GM18517 (cell line): ENCODE measurements around the gene GLRA1.

Experiments used
- ATAC-seq: cut with Tn5 transposase; IDR thresholded peaks from one replicate; pipeline ENCODE4 v1.9.1; 2021; ENCODE audit warnings: mild to moderate bottlenecking, moderate library complexity; ENCODE audit not compliant: unreplicated experiment

GLRA1 gene

DNA sequence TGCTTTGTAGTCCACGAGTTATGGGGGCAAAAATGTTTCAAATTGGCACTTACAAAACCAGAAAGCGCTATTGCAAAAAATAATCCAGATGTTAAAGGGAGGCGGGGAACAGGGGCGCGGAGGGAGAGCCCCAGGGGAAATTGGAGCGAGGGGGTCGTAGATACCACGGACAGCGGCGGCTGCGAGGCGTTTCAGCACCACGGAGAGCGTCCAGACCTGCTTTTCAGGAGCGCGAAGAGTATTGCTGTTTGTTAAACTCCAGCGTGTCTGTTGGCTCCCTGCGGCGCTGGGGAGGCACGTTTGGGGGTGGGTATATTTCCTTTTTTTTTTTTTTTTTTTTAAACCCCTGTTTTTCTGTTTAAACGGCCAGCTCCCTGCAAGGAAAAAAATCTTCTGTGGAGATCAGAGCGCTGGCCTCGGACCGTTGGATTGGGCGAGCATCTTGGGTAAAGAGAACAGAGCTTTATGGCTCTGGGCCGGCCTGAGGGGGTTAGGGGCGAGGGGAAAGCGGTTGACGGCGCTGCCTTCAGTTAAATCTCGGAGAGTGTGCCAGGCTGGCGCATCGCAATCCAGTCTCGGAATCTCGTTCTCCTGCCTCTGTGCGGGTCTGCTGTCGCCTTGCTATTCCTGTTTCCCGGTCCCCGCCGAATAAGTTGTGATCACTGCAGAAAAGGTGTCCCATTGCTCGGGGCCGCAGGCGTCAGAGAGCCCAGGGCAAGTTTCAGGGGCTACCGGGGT is at the start of gene GLRA1:
Gene GLRA1, minus strand, starts transcription at position 288 of the 738 bp plus-strand sequence. CDS start 302 bp downstream, outside the sequence.
- ATAC-seq = no peak

DNA sequence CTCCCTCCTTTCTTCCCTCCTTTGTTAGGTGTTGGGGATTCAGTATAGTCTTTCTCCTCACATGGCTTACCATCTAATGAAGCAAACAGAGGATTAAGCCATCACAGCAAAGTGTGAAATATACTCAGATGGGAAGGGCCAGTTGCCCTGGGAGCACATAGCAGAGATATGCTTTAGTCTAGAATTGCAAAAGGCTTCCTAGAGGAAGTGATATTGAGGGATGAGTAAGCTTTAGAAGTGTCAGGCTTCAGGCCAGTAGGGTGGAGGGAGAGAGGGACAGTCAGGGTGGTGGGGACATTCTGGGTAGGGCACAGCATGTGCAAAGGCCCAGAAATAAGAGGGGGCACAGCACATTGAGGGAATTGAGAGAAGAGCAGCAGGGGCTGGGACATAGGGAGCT is 46.2 kb upstream of the GLRA1 start:
- ATAC-seq = no peak

DNA sequence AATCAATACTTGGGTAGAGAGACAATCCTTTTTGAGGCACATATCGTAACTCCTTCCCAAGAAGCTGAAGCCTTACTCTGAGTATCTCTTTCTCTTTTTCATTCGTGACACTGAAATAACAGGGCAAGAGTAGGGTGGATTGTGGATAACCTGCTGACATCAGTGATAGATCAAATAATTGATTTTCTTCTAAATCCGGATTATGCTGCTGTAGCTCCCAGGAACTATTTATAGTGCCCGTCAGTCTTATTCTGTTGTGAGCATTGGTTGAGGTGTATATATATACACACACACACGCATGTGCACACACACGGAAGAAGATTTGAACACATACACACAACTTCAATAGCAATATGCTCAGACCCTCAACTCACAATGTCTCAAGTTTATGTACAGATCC is 43.2 kb upstream of the GLRA1 start:
- ATAC-seq = no peak

DNA sequence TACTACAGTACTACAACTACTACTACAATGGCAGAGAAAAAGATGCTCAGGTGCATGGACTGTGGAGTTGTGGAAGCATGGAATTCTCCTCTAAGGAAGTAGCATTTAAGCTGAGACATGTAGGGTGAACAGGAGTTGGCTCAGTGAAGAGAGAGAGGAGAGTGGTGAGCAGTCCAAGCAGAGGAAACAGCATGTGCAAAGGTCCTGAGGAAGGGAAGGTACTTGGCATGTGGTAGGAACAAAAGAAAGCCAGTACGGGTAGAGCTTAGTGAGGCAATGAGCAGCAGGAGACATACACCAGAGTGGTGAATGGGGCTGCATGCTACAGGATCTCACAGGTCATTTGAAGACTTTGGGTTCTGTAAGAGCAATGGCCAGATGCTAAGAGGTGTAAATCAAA is 41.4 kb upstream of the GLRA1 start:
- no peak for ATAC-seq

DNA sequence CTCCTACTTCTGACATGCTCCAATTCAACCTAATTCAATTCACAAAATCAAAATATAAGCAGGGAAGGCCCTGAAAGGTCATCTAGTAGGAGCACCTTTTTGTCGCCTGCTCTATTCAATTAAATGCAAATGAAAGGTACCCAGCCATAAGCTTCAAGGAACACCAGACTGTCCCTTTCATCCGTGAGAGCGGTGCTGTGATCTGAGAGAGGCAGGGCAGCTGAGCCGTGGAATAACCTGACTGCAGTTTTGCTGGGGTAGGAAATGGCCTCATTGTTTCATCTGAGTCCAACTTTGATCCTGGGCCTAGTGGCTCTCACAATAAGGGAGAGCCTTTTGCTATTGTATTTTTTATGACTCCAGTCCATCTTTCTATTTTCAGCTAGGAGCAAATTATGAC is 39.8 kb upstream of the GLRA1 start:
- ATAC-seq = no peak

DNA sequence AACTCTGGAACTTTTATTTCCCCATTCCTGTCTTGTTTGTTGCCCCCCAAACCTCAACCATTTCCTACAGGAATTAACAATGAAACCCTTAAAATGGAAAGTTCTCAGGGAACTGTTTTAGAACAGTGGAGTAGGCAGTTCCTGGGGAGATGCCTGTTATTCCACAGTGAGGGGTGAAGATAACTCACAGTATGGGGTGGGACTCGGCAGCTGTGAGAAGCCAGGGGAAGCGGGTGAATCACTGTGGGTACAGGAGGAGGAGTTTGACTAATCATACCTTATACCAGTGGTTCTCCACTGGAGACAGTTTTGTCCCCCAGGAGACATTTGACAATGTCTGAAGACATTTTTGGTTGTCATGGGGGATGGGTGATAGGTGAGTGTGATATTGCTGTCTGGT is 36.9 kb upstream of the GLRA1 start:
- ATAC-seq = no peak

DNA sequence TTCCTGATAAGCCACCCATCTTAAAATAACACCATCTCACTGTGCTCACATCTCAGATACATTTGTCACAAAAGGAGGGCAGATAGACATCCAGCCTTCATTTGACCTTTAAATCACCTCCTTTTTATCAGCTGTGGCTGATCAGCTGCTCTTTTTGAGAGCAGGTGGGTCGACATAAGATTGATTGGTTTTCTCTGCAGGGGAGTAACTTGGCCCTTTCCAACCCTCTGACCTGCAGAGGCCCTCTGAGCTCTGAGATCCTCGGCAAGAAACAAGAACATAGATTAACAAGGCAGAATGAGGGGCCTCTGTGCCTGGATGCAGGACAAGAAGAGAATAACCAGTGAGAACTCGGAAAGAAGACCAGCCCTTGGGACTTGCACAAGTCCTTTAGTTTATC is 33.5 kb upstream of the GLRA1 start:
- ATAC-seq = no peak

DNA sequence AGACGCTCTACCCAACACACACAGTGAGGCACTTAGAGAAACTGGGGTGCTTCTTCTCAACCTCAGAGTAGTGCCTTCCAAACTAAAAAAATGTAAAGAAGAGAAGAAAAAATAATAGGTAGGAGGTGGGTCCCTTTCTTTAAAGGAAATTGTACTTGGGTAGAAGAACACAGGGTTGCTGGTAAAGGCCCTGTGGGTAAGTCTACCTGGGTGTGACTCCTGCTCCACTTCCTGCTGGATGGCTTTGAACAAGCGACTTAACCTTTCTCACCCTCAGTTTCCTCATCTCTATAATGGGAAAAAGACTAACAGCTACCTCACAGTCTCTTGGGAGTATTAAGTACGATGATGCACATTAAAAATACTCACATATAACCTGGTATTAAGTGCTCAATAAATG is 32.1 kb upstream of the GLRA1 start:
- ATAC-seq = no peak

DNA sequence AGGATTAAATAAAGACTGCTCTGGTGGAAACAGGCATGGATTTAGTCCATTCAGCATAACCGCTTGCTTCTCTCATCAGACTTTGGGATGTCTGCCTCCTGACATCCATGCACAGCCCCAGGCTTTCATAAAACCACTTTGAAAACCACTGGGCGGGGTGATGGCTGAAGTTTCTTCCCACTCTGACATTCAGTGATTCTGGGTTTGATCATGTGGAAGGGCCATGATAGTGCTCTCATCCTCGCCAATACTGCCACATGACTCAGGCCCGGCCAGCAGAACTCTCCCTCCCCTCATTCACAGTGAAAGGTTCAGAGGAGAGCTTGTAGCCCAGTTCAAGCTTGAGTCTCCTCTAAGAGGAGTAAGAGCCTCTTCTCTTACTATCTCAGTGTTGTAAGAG is 29.6 kb upstream of the GLRA1 start:
- no peak for ATAC-seq

DNA sequence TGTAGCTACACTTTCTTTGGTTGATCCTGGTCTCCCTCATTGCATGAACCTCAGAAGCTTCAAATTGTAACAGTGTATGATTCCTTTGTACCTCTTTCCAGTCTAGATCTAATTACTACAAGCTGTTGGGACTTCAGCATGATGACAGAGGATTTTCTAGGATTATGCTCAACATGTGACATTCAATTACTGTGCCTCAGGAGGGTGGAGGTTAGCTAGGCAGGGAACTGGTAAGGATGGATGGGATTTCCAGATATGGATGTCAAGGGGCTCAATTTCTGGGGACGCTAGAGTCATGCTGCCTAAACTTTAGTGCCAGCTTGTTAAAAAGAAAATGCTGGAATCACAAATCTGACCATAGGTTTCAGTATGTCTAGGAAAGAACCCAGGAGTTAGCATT is 29.2 kb upstream of the GLRA1 start:
- ATAC-seq = no peak

DNA sequence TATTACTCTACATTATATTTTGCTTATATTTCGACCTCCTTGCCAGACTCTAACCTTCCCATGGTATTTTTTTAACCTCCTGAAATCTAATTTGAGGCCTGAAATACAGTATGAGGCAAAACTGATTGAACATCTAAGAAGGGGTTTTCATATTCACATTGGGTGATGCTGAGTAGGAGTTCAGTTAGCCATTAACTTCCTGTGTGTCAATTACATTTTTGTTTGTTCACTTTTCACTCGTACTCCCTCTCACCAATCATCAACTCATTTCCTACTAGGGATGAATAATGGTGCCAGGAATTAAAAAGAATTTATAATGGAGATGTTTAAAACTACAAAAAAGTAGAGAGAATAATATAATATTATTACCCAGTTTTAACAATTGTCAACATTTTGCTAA is 27.6 kb upstream of the GLRA1 start:
- no peak for ATAC-seq

DNA sequence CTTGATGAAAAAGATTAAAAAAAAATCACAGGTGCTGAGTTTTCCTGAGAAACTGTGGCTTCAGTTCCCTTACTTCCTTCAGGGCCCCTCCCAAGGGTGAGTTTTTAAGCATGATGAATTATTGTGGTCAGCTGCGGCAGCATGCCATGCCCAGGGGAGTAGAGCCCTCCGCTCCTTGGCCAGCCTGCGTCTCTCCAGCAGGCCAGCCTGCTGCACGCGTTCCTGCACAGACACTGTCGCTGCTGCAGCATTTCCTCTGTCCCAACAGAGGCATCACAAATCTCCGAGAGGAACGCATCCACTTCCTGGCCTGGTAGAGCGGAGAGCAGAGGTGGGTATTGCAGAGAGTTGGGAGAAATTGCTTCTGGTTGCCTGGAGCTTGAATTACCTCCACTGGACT is 26.1 kb upstream of the GLRA1 start:
- ATAC-seq = no peak

DNA sequence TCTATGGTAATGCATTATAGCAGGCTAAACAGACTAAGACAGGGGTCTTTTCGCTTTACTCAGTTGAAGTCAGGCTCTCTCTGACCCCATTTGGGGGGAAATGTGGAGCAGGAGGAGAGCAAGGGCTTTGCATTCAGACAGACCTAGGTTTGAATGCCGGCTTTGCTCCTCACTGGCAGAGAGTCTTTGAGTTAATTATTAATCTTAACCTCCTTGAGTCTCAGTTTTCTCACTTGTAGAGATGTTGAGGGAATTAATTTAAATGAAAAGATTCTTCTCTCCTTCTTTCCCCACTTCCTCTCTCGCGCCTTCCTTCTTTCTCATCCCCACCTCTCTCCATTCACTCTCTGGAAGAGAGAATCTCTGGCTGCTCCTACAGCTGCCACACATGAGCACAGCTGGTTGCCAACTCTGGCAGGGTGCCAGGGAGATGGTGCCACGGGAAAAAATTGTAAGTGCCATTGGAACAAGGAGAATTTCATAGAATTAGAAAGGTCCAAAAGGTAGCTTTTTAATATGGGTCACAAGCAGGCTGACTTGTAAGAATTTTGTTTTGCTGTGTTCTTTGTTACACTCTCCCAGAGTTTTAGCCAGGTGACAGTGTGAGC is 25.2 kb upstream of the GLRA1 start:
- no peak for ATAC-seq

DNA sequence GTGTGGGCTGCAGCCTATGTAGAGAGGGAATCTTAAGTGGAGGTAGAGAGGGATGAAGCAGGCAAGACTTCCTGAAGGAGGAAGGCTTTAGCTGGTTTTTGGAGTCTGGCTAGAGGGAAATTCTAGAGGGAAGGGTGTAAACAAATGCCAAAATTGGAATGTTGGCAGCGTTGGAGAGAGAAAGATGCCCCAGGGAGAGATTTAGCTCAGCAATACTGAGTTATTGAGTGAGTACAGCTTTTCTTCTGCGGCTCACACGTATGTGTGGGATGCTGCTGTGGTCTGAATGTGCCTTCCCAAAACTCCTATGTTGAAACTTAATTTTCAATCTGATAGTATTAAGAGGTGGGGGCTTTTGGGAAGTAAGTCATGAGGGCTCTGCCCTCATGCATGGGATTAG is 24.5 kb upstream of the GLRA1 start:
- ATAC-seq = no peak

DNA sequence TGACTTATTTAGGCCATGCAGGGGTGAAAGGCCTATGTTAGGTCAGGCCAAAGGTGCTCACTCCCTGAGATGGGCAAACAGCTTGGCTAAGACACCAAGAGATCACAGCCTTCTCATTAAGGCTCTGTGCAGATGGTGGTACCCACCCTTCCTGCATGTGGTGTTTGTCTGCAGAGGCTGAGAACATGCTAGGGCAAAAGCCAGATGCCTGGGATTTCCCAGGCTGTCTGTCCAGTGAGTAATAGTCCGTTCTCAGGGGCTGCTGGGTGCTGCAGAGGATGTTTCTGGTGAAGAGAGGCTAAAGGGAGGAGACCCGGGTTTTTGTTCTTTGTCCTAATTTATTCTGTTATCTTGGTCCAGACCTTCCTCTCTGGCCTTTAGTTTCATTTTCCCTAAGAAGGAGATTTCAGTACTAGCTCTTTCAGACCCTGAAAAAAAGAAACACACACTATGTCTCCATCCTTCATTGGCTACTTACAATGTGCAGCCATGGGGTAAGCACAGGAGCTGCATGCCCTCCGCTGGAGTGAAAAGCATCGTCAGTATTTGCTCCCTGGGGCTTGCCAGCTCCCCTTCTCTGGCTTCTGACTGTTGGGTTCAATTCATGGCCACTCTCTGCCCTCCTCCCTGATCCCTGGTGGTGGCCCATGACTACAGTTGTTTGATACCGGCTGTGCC is 23.4 kb upstream of the GLRA1 start:
- ATAC-seq = no peak

DNA sequence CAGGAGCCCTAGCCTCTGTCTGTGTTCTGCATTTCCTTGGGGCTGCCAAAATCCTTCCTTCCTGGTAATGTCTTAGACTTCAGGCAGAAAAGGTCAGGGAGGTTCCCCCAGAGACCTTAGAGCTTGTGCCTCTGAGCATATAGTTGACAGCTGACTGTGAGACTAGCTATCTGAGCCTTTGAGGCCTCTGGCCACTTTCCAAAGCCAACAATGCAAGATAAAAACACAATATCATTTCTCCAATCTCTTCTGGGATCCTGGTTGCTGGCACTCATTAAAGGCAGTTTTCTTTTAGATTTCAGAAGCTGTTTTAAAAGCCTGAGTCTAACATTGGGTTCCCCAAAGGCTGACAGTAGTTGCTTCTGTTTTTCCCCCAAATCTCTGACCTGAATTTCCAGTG is 13.2 kb upstream of the GLRA1 start:
- ATAC-seq = no peak

DNA sequence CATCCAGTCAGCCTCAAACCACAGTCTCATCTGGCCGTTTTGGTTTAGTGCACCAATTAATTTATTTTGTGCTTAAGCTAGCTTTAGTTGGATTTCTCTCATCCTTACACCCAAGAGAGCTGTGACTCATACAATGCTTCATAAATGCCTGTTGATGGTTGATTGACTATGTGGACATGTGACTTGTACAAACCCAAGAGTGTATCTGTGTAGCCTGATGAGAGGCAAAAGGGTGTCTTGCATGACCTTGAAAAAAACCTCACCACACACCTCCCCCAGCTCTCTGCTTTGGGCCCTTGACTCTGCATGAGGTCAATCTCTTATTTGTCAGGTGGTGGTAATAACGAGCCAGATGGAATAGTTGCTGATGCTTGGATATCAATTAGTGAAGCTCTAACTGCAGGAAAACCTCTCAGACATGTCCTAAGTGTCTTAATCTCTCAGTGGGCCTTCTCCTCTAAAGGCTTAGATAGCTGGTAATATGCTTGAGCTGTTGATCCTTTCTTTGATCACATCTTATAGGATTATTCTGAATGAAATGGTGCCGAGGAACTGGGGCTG is 10.6 kb upstream of the GLRA1 start:
- ATAC-seq = no peak

DNA sequence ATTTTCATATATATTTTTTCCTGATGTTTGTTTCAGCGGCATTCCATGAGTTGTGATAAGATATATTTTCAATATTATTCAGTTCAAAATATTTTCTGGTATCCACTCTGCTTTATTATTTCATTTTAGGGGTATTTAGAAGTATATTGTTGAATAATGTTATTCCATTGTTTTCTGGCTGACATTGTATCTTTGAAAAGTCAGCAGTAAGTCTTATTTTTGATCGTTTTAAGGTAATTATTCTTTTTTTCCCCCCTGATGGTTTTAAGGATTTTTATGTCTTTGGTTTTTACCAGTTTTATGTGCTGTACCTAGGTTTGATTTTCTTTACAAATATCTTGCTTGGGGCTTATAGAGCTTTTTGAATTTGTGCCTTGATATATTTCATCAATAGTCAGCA is 6.6 kb upstream of the GLRA1 start:
- no peak for ATAC-seq

DNA sequence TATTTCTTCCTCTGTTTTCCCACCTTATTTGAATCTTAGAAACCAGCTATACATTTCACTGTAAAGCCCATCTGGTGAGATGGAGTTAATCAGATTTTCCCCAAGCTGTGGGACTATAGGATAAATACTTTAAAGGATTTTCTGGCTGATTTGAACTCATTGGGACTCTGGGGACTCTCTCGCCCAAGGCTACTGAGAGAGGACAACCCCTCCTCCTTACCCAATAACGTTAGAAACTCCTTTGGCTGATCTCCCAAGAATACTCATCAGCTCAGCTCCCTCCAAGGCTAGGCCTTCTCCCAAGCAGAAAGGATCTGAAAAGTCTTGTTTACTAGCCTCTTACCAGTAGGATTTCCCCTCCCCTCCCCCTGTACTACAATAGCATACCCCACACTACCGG is 1.5 kb upstream of the GLRA1 start:
- no peak for ATAC-seq

DNA sequence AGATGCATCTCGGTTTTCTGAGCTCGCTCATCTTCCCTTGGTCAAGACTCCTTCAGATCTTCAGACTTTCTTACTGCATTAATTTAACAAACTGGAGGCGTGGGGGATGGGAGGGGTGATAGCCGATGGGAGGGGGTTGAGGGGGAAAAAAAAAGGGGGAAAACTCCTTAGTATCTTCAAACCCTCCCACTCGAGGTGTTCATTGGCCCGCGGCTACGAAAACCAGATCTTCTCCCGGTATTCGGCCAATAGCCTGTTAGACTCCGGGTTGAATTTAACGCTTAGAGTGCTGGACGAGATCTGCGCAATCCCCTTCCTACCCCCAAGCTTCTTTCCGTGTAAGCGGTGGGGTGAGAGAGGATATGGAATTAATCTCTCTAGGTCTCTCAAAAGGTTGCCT is 689 bp upstream of the GLRA1 start:
- ATAC-seq = no peak

DNA sequence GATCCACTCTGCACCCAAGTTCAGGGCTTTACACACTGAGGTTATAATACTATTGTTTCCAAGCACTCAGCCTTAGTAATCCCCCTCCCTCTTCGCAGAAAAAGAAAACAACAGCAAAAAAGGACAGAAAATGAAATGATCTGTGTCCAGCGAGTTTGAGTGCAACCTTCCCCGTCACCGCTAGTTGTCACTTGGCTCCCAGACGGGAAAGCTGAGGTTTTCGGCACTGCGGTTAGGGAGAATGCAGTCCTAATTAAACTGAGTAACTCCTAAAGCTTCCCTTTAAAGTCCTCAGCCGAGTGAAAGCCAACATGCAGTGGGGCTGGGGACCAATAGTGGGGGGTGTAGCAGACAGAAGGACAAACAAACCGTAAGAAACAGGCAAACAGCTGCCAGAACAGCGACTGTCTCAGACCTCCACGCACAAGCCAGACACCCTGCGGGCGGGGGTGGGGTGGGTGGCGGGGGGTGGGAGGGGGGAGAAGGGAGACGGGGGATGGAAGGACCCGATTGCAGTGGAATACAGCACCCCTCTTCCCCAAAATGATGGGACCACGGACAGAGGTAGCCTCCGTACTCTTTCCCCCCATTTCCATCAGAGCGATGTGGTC is 680 bp downstream of the GLRA1 start:
- ATAC-seq = no peak

DNA sequence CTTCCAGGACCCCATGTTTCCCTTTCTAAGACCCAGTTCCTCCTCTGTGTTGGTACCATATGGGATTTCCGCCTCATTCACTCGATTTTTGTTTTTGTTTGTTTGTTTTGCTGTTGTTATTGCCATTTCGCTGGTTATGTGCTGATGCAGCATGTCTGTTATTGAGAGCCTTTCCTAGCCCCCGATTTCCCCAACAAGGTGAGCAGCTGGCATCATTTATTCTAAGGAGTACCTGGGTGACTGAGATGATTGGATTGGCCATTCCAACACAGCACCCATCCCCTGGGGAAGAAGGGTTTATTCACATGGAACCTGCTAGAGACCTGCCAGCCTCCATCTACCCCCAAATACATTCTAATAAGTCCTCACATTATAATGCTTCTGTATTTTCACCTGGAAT is 2.7 kb downstream of the GLRA1 start:
- ATAC-seq = no peak
